ENCODE data around the gene CDH11. TPM values are rescaled to one million over a fixed set of nuclear protein-coding genes. Genes with fewer than 3 reads are reported as not detected.

Gene CDH11
- total and polyA plus RNA-seq, 9 of the 15 experiments (the other 6 are each of a cell fraction or from before 2014, with no cell fraction given), result 0.18 TPM; not detected in 8

- no peak for TF ChIP-seq ZFP91 (CRISPR knock-in tag; IDR thresholded peaks at IDR 0.05)
- Histone ChIP-seq H2AFZ (ENCODE audit: low read depth, low read length) (no peak overlapping the region), H3K4me3 (no peak overlapping the region), H3K4me2 (ENCODE audit: insufficient read depth, low read length) (no peak overlapping the region), H3K27ac (ENCODE audit: extremely low read depth, low read depth, low read length) (no peak overlapping the region), H3K9ac (ENCODE audit: insufficient read depth in 1 of 2, low read depth in 2 of 2, low read length in 2 of 2) (no peak overlapping the region), H3K9me3 (replicated peaks; ENCODE audit: control insufficient read depth, insufficient read depth, low read depth, low read length) (no peaks in the 10 kb centered on the region), H3K36me3 (ENCODE audit: control insufficient read depth, insufficient read depth, low read length) (no peaks in the 10 kb centered on the region), H3K9me1 (ENCODE audit: control insufficient read depth, insufficient read depth, low read length) (no peaks in the 10 kb centered on the region), H3K79me2 (ENCODE audit: control insufficient read depth, insufficient read depth, low read length) (no peaks in the 10 kb centered on the region), H3K27me3 (ENCODE audit: control insufficient read depth in 2 of 2, insufficient read depth in 2 of 2, low read length in 2 of 2) (no peaks in the 10 kb centered on the region), H4K20me1 (replicated peaks; ENCODE audit: control insufficient read depth, insufficient read depth, low read length) (no peaks in the 10 kb centered on the region), H3K4me1 (replicated peaks in 1 of 2; ENCODE audit: control insufficient read depth in 2 of 2, insufficient read depth in 2 of 2, low read length in 2 of 2) (no peaks in the 10 kb centered on the region)
- POLR2A ChIA-PET, result no interaction called here
- DNase-seq (ENCODE audit: extremely low read depth in 1 of 4, low spot score in 3 of 4) (no peak), FAIRE-seq (no peak), ATAC-seq (no peak)
- CTCF ChIA-PET (ENCODE audit: low intra/inter-chr PET ratio), result no interaction called here
- intact Hi-C loops (cut with micrococcal nuclease) (no loop called here), in situ Hi-C loops (cut with MboI) (no loop called here)
- BruUV-seq (replicated peaks), result no TSS peak
These were observed 20.9 kb downstream of the CDH11 start for GRCh38 chr16:65101009-65101408.

- whole genome bisulfite sequencing (ENCODE audit: insufficient coverage, low coverage, missing lambda C conversion rate), result 0% methylated on average over 2 of the region's 2 CpGs
- H3K9ac ChIP-seq (ENCODE audit: insufficient read depth in 1 of 2, low read depth in 2 of 2, low read length in 2 of 2), result no peak overlapping the region
- no peaks in the 10 kb centered on the region for H3K36me3 ChIP-seq (ENCODE audit: control insufficient read depth, insufficient read depth, low read length)
- H3K9me3 ChIP-seq (replicated peaks; ENCODE audit: control insufficient read depth, insufficient read depth, low read depth, low read length), result no peaks in the 10 kb centered on the region
- no peak overlapping the region for H2AFZ ChIP-seq (ENCODE audit: low read depth, low read length)
- in situ Hi-C loops (cut with MboI) (no loop called here), intact Hi-C loops (cut with micrococcal nuclease) (no loop called here)
- H3K4me3 ChIP-seq, result no peak overlapping the region
- FAIRE-seq, result no peak
- no peak for TF ChIP-seq EP400 (IDR thresholded peaks at IDR 0.05)
- no peak for TF ChIP-seq ZNF41 (CRISPR knock-in tag; conservative IDR thresholded peaks at IDR 0.05)
- ChIA-PET POLR2A (interaction anchor here (0.6 kb wide), 1 partner anchor 1032 kb away, joined by 3 read pairs; no protein-coding TSS in a partner anchor), CTCF (ENCODE audit: low intra/inter-chr PET ratio) (no interaction called here)
- no peak for DNase-seq (ENCODE audit: extremely low read depth in 1 of 4, low spot score in 3 of 4)
- H3K4me2 ChIP-seq (ENCODE audit: insufficient read depth, low read length), result no peak overlapping the region
- no peaks in the 10 kb centered on the region for H3K4me1 ChIP-seq (replicated peaks in 1 of 2; ENCODE audit: control insufficient read depth in 2 of 2, insufficient read depth in 2 of 2, low read length in 2 of 2)
- BruUV-seq (replicated peaks), result no TSS peak
- no peak overlapping the region for H3K27ac ChIP-seq (ENCODE audit: extremely low read depth, low read depth, low read length)
- no peaks in the 10 kb centered on the region for H4K20me1 ChIP-seq (replicated peaks; ENCODE audit: control insufficient read depth, insufficient read depth, low read length)
- no peaks in the 10 kb centered on the region for H3K9me1 ChIP-seq (ENCODE audit: control insufficient read depth, insufficient read depth, low read length)
- ATAC-seq, result no peak
- no peaks in the 10 kb centered on the region for H3K79me2 ChIP-seq (ENCODE audit: control insufficient read depth, insufficient read depth, low read length)
- H3K27me3 ChIP-seq (ENCODE audit: control insufficient read depth in 2 of 2, insufficient read depth in 2 of 2, low read length in 2 of 2), result no peaks in the 10 kb centered on the region
These were observed 22.3 kb downstream of the CDH11 start for GRCh38 chr16:65099607-65100006.

All from K562 (cell line).